Dedifferentiated amniotic fluid mesenchymal stem cell (primary cell): ENCODE measurements around the gene RPL37.
"Not testable (repeated sequence)": the region's sequence is repeated elsewhere in the genome, so short reads cannot be mapped to it uniquely, and the experiment has no call there.

Experiments
- DNase-seq: peaks from one replicate; pipeline ENCODE4 v3.0.0-alpha.2; 2016; ENCODE audit errors: extremely low spot score

The RPL37 gene

GRCh38 chr5:40797273-40798011, 37.6 kb downstream of the RPL37 start:
- peak; percentile 35 for DNase-seq

GRCh38 chr5:40796487-40796889, 38.5 kb downstream of the RPL37 start:
- no peak for DNase-seq

- not testable (repeated sequence) for DNase-seq
Observed at GRCh38 chr5:40794877-40795276, 40.1 kb downstream of the RPL37 start.

- not testable (repeated sequence) for DNase-seq
Observed at GRCh38 chr5:40794340-40794739, 40.7 kb downstream of the RPL37 start.

GRCh38 chr5:40792691-40793090, 42.3 kb downstream of the RPL37 start:
- DNase-seq = not testable (repeated sequence)

- no peak for DNase-seq
Observed at GRCh38 chr5:40791715-40792139, 43.3 kb downstream of the RPL37 start.

GRCh38 chr5:40790947-40791593, 44.0 kb downstream of the RPL37 start:
- DNase-seq = no peak

- DNase-seq = not testable (repeated sequence)
Observed at GRCh38 chr5:40788941-40789340, 46.1 kb downstream of the RPL37 start.

- DNase-seq = no peak
Observed at GRCh38 chr5:40787986-40788385, 47.0 kb downstream of the RPL37 start.

- not testable (repeated sequence) for DNase-seq
Observed at GRCh38 chr5:40786664-40787063, 48.4 kb downstream of the RPL37 start.

GRCh38 chr5:40784916-40785315, 50.1 kb downstream of the RPL37 start:
- no peak for DNase-seq

- DNase-seq = no peak
Observed at GRCh38 chr5:40784027-40784653, 50.9 kb downstream of the RPL37 start.

GRCh38 chr5:40781843-40782409, 53.1 kb downstream of the RPL37 start:
- no peak for DNase-seq

- no peak for DNase-seq
Observed at GRCh38 chr5:40780858-40781257, 54.2 kb downstream of the RPL37 start.

GRCh38 chr5:40780199-40780598, 54.8 kb downstream of the RPL37 start:
- no peak for DNase-seq

- no peak for DNase-seq
Observed at GRCh38 chr5:40779561-40779960, 55.5 kb downstream of the RPL37 start.

GRCh38 chr5:40778133-40778532, 56.9 kb downstream of the RPL37 start:
- DNase-seq = no peak

GRCh38 chr5:40776658-40776977, 58.4 kb downstream of the RPL37 start:
- DNase-seq = no peak

GRCh38 chr5:40775846-40776657, 59.0 kb downstream of the RPL37 start:
- DNase-seq = no peak
